PC-9 (cell line): Measurements from ENCODE around the gene RAE1.

Experiments
- CTCF ChIP-seq: fragments of 200-600 bp; sonication (generic); conservative IDR thresholded peaks from 2 replicates; pipeline ENCODE4 v1.6.1; 2017; ENCODE audit warnings: mixed run types, antibody characterized with exemption, mild to moderate bottlenecking, moderate library complexity
- EZH2 ChIP-seq: fragments of 200-600 bp; sonication (generic); IDR thresholded peaks from 2 replicates; pipeline ENCODE4 v1.8.0; 2017; ENCODE audit warnings: antibody characterized with exemption, low read depth

GRCh38 chr20:57351042-57351783, at the start of gene RAE1:
- TF ChIP-seq CTCF (no peak), EZH2 (no peak)
